Heart left ventricle (tissue), 13 donors: ENCODE measurements around the gene PODNL1.

Source experiments
- CTCF ChIP-seq, 12 donors: fragments of 200-600 bp; sonication (generic) in 4 of 12; IDR thresholded peaks; one replicate each; pipeline versions ENCODE4 v1.5.0 to v1.8.0; 2018 to 2022; ENCODE audit warnings: antibody characterized with exemption in 12 of 12, mild to moderate bottlenecking in 5 of 12
- POLR2A ChIP-seq, 2 donors: fragments of 450-650 bp; IDR thresholded peaks; one replicate each; pipeline ENCODE4 v1.6.1; 2017; ENCODE audit warnings: antibody characterized with exemption in 2 of 2, mild to moderate bottlenecking in 2 of 2, moderate library complexity in 2 of 2
- donor health status: ischemic (EF 13 %, LVEDD 7.1; RV severe dilation, severe dysfunction).
- donor health status: DM: no; HTN: yes; CAD: no.
- donor health status: DM: no; HTN: no; CAD: no.
- donor health status: ischemic (EF 25% LVEDD 6.9; RV normal size, moderate dysfunction).
- donor health status: ischemic (EF 25% LVEDD 5.7; RV mildly dilated, moderate dysfunction).
- donor health status: ischemic (EF 35%, LVEDD 5.7; RV mildly dilated, moderate dysfunction).
- donor health status: nonischemic (EF 11% LVEDD 7.7; RV severe dilation, severe dysfunction).
- donor health status: DM: yes; HTN: yes; CAD: no.
- donor health status: PGD.
- donor health status: ischemic (EF 29% LVEDD 5.4; RV normal size, mild dysfunction).
- donor health status: nonischemic (EF 23%, LVEDD 6.1; RV moderate dilation, normal function).

- no peak for TF ChIP-seq CTCF (IDR thresholded peaks at IDR 0.05)
- no peak for TF ChIP-seq POLR2A (IDR thresholded peaks at IDR 0.05)
These were observed 41.5 kb upstream of the PODNL1 start for GRCh38 chr19:13979686-13980085.
